ENCODE results near the gene SEMA3C.

GRCh38 chr7:80770675-80771081 lies 148.2 kb downstream of the SEMA3C start:
- TF ChIP-seq EZH2 (IDR thresholded peaks at IDR 0.05; ENCODE audit: borderline replicate concordance, low read depth, low read length, poor library complexity, severe bottlenecking), result no peak
- TF ChIP-seq CTCF (conservative IDR thresholded peaks at IDR 0.05; ENCODE audit: low read depth, low read length), result no peak

All from A673 (cell line).